ENCODE data around the gene FOXL1.

GRCh38 chr16:86533076-86533475 lies 45.3 kb upstream of the FOXL1 start:
- TF ChIP-seq CTCF (IDR thresholded peaks at IDR 0.05): no peak
- no peak for TF ChIP-seq POLR2A (IDR thresholded peaks at IDR 0.05)
